HG02970 (cell line): ENCODE results near the gene NEU2.
"Not testable (repeated sequence)": the region's sequence is repeated elsewhere in the genome, so short reads cannot be mapped to it uniquely, and the experiment has no call there.

ENCODE experiments used
- ATAC-seq: cut with Tn5 transposase; IDR thresholded peaks from one replicate; pipeline ENCODE4 v1.9.1; 2021; ENCODE audit warnings: mild to moderate bottlenecking, moderate library complexity, moderate number of reproducible peaks; ENCODE audit not compliant: unreplicated experiment, low FRiP score

The NEU2 gene

GRCh38 chr2:233033672-233034071, 1.2 kb downstream of the NEU2 start:
- ATAC-seq, result no peak

DNA sequence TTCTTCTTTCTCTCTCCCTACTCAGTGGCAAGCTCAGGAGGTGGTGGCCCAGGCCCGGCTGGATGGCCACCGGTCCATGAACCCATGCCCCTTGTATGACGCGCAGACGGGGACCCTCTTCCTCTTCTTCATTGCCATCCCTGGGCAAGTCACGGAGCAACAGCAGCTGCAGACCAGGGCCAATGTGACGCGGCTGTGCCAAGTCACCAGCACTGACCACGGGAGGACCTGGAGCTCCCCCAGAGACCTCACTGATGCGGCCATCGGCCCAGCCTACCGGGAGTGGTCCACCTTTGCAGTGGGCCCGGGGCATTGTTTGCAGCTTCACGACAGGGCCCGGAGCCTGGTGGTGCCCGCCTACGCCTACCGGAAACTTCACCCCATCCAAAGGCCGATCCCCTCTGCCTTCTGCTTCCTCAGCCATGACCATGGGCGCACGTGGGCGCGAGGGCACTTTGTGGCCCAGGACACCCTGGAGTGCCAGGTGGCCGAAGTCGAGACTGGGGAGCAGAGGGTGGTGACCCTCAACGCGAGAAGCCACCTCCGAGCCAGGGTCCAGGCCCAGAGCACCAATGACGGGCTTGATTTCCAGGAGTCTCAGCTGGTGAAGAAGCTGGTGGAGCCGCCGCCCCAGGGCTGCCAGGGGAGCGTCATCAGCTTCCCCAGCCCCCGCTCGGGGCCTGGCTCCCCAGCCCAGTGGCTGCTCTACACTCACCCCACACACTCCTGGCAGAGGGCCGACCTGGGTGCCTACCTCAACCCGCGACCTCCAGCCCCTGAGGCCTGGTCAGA, 1.8 kb downstream of the NEU2 start:
- no peak for ATAC-seq

- no peak for ATAC-seq
Observed at GRCh38 chr2:233035426-233036161, 3.1 kb downstream of the NEU2 start.

DNA sequence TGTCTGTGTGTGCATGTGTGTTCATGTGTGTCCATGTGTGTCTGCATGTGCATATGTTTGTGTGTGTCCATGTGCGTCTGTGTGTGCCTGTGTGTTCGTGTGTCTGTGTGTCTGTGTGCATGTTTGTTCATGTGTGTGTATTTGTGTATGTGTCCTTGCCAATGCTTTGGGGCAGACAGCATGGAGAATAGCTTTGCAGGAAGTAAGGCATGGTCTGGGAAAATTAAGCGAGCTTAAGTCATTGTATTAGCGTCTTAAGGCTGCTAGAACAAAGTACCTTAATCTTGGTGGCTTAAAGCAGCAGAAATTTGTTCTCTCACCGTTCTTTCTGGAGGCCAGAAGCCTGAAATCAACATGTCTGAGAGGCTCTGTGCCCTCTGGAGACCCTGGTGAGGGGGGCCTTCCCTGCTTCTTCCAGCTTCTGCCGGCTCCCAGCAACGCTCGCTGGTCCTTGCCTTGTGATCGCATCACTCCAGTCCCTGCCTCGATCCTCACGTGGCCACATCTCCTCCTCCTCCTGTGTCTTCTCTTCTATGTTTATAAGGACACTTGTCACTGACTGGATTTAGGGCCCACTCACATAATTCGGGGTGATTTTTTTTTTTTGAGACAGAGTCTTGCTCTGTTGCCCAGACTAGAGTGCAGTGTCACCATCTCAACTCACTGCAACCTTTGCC, 3.8 kb downstream of the NEU2 start:
- no peak for ATAC-seq

GRCh38 chr2:233037078-233037477, 4.6 kb downstream of the NEU2 start:
- ATAC-seq, result no peak

DNA sequence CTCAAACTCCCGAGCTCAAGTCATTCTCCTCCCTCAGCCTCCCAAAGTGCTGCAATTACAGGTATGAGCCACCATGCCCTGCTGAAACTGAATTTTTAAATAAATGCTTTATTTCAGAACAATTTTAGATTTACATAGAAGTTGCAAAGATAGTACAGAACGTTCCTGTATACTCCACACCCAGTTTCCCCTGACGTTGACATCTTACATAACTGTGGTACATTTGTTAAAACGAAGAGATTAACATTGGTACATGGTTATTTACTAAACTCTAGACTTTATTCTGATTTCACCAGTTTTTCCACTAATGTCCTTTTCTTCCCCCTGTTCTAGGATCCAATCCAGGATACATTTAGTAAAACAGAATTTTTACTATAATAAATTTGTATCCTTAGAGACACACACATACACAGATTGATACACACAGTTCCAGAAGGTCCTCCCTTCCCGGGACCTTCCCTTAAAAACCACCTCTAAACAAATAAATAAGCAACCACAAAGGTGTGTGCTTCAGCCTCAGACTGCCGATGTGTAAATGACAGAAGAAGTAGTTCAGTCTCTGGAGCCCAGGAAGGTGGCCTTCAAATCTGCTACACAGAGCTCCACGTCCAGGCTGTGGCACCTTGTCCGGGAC, 6.9 kb downstream of the NEU2 start:
- ATAC-seq, result no peak

GRCh38 chr2:233039846-233040530, 7.5 kb downstream of the NEU2 start:
- ATAC-seq, result no peak

DNA sequence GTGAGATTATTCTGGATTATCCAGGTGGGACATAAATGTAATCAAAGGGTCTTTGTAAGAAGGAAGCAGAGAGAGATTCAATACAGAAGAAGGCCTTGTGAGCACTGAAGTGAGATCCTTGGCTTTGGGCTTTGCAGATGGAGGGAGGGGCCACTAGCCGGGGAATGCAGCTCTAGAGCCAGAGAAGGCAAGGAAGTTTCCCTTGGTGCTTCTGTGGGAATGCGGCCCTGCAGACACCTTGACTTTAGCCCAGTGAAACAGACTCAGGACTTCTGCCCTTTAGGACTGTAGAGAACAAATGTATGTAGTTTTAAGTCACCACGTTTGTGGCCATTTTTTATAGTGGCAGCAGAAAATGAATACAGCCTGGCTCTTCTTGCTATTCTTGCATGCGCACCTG, 8.1 kb downstream of the NEU2 start:
- no peak for ATAC-seq

DNA sequence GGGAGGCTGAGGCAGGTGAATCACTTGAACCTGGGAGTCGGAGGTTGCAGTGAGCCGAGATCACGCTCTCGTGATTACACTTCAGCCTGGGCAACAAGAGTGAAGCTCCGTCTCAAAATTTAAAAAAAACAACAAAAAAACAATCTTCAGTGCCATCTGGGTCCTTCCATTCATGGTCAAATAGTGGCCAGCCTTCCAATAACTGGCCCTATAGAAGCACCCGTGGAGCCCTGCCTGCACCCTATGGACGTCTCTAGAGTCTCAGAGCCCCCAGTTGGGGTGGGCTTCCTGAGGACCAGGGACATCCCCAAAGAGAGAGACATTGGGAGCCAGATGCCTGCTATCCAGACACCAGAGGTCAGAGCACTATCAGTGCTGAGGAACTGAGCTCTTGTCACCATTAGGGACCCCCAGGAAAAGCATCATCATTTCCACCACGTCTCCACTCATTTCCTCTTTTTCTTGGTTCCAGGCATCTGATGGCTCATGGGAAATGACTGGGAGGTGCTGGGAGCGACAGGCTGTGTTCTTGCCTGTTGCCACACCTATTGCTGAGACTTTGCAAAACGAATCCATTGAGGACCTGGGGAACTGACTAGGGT, 9.4 kb downstream of the NEU2 start:
- no peak for ATAC-seq

DNA sequence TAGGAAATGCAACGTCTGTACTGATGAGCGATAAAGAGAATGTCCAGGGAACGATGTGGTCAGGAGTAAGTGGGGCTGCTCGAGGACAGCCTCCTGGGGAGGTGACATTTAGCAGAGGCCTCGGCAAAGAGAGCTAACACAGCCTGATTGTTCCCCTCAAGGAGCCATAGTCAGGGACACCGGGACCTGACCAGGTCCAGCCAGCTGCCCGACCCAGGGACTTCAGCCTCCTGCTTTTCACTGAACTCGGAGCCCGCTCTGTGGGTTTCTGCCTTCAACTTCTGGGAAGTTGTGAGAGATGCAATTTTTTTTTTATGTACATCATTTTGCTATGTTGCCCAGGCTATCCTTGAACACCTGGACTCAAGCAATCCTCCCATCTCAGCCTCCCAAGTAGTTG, 10.1 kb downstream of the NEU2 start:
- no peak for ATAC-seq

DNA sequence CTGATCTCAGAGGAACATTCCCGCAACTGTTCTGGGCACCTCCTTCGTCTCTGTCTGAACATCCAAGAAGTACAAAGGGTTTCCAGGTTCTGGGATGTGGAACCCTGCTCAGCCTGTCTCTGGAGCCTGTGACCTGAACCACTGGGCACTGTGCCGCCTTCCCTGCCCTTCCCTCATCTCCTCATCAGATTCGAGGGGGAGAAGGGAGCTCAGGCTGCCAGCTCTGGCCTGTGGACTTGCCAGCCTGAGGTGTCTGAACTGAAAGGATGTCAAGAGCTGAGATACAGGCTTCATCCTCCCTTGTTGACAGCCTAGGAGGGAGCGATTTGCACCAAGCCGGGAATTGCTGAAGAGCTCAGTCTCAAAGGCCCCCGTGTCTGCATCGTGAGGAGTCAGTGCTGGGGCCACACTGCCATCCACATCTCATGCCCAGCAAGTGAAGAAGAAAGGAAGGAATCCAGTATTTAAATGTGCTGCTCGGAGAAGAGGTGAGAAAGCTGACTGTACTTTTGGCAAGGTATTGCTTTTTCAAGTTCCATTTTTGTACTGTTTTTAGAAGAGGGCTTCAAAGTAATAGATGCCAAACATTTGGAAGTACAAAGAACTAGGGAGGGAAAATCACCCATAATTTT, 12.6 kb downstream of the NEU2 start:
- ATAC-seq, result no peak

DNA sequence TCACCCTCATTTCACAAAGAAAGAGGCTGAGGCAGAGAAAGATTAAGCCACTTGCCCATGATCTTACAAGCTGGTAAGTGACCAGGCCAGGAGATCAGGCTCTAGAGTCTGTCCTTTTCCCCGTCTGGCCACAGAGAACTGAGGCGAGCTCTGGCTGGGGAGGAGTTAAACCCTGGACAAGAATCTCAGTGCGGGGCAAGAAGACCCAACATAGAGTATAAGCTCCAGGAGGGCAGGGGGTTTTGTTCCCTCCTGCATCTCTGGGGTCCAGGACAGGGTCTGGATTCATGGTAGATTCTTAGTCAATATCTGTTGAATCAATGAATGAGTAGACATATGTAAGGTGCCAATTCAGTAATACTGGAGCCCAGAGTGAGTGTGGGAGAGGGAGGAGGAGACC, 14.7 kb downstream of the NEU2 start:
- no peak for ATAC-seq

- ATAC-seq, result no peak
Observed at GRCh38 chr2:233047667-233048066, 15.2 kb downstream of the NEU2 start.

DNA sequence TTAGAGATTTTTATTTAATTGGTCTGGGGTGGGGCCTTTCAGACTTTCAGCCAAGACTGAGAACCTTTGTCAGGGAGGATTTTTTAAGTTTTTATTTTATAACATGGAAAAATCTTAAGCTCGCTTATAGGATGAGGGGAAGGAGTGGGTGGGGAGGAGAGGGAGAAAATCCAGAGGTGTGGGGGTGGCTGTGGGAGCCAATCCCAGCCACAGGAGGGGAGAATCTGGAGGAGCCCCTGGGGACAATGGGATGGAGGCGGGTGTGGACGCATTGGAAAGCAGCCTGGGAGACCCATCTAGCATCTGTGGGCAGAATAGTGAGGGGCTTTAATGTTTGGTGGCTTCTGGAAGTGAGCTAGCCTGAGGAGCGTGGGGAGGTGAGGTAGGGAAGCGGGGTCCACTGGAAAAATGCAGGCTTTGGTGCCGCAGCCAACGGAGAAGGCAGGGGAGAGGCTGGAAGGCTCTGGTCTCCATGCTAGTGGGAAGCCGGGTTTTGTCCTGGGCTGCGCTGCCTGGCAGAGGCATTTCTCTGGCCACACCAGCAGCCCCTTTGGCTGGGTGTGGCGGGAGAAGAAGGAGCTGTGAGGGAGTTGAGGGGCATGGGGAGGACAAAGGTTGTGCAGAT, 16.2 kb downstream of the NEU2 start:
- ATAC-seq, result no peak

DNA sequence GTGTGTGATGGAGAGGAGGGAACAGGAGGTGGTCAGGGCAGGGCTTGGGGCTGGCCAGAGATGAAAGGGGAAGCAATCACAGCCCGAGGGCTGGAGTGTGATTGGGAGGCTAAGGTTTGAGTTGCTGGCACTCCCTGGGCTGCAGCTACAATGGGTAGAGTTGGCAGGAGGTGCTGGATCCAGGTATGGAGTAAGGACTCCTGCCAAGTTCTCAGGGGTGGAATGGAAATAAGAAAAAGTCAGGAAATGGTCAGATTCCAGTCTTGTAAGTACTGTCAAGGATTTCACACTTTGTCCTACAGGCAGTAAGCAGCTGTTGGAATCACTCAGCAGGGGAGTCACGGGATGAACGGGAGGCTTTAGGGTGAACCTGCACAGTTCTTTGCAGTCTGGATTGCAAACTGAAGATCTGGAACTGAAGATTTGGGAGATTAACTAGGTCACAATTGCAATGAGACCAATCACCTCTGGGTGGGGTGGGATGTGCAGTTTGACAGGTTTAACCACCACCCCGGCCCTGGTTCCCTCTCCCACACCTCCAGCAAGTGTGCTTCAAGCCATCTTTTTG, 16.8 kb downstream of the NEU2 start:
- no peak for ATAC-seq

- ATAC-seq, result no peak
Observed at GRCh38 chr2:233051241-233052149, 19.0 kb downstream of the NEU2 start.

DNA sequence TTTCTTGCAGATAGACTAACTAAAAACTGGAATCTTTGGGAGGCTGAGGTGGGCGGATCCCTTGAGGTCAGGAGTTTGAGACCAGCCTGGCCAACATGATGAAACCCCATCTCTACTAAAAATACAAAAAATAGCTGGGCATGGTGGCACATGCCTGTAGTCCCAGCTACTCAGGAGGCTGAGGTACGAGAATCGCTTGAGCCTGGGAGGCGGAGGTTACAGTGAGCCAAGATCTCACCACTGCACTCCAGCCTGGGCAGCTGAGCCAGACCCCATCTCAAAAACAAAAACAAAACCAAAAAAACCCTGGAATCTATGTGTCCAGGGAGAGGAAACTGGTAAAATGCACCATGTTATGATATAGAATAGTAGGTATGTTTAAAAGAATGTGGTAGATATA, 20.0 kb downstream of the NEU2 start:
- not testable (repeated sequence) for ATAC-seq
